Dendritic cell treated with granulocyte-macrophage colony-stimulating factor and Interleukin-4, amounts not matched to agents 40 ng/mL and 50 ng/mL, for 4 days (primary cell): ENCODE data around the gene COX19.
"Not testable (repeated sequence)": the region's sequence is repeated elsewhere in the genome, so short reads cannot be mapped to it uniquely, and the experiment has no call there.

ENCODE experiments used
- H3K27ac Mint-ChIP-seq: one replicate; pipeline ENCODE4 v1.8.0; 2022; ENCODE audit warnings: mild to moderate bottlenecking, mixed read lengths
- H3K27me3 Mint-ChIP-seq: one replicate; pipeline ENCODE4 v1.8.0; 2022; ENCODE audit warnings: mild to moderate bottlenecking, mixed read lengths
- H3K36me3 Mint-ChIP-seq: one replicate; pipeline ENCODE4 v1.8.0; 2022; ENCODE audit warnings: low read depth, mixed read lengths
- H3K4me1 Mint-ChIP-seq: one replicate; pipeline ENCODE4 v1.8.0; 2022; ENCODE audit warnings: low read depth, mixed read lengths
- H3K4me3 Mint-ChIP-seq: one replicate; pipeline ENCODE4 v1.8.0; 2022; ENCODE audit warnings: mild to moderate bottlenecking, moderate library complexity, mixed read lengths
- H3K9me3 Mint-ChIP-seq: one replicate; pipeline ENCODE4 v1.8.0; 2022; ENCODE audit warnings: mixed read lengths
- intact Hi-C: fragments of 100-400 bp; cut with micrococcal nuclease; formaldehyde crosslinking; loops from one replicate; pipeline ENCODE4 v1.15.0; 2022

The COX19 gene

DNA sequence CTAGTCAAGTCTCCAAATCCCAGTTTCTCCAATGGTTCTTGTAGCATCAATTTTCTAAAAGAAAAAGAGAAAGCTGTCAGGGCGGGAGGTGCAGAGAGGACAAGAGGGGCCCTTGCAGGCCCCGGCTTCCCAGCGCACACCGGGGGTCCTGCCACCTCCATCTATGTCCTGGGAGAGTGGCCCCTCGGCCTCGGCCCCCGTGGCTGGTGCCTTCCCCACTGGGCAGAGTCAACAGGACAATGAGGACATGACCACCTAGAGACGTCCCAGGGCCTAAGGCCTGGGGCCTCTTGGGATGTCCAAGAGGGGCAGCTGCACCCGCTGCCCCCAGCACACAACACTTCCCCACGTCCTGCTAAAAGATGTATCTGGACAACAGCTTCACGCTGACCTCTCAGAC lies 5.9 kb downstream of the COX19 start:
- intact Hi-C loops, result no loop called here
- peak overlapping the region; percentile 71 for H3K27ac Mint-ChIP-seq
- H3K4me1 Mint-ChIP-seq, result peaks cover 85% of the 10 kb centered on the region
- no peaks in the 10 kb centered on the region for H3K27me3 Mint-ChIP-seq
- peak overlapping the region; percentile 13 for H3K4me3 Mint-ChIP-seq
- H3K9me3 Mint-ChIP-seq, result no peaks in the 10 kb centered on the region
- H3K36me3 Mint-ChIP-seq, result peaks cover 77% of the 10 kb centered on the region

DNA sequence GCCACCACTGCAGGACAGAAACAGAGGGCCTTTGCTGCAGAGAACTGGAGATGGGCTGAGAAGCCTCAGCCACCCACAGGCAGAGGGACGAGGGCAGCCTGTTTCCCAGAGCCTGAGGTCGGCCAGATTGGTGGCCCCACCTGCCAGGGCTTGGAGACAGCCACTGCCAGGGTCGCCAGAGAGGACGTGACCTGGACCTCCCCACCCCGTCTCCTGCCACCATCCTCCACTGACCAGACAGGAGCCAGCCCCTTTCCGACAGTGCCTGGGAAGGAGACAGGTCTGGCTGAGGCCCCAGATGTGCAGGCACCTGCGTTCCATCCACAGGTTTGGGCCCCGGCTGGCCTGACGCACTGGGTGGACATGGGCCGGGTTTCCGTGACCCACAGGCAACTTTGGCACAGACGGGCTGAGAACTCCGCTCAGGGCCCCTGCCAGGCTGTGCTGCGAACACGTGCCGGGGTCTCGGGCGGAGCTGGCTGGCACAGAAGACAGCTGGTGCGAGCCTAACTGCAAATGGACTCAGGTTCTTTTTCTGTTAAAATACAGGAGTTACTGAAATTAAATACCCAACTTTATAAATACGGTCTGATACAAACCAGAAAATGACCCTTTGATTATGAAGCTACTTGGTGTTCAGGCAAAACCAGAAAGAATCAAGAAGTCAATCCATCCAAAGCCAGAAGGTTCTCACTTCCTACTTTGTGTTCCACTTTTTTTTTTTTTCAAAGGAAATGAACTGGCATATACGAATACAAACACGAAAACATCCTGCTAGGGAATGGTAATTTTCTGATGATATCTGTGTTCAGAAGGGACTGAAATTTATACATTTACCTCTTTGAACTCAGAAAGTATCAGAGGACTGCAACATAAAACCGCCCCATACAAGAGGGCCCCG lies 6.9 kb downstream of the COX19 start:
- Mint-ChIP-seq H3K4me3 (peak overlapping the region; percentile 39), H3K4me1 (peaks cover 92% of the 10 kb centered on the region), H3K9me3 (no peaks in the 10 kb centered on the region), H3K36me3 (peaks cover 75% of the 10 kb centered on the region), H3K27ac (peak overlapping the region; percentile 71), H3K27me3 (peaks cover 3% of the 10 kb centered on the region)
- intact Hi-C loops, result no loop called here

DNA sequence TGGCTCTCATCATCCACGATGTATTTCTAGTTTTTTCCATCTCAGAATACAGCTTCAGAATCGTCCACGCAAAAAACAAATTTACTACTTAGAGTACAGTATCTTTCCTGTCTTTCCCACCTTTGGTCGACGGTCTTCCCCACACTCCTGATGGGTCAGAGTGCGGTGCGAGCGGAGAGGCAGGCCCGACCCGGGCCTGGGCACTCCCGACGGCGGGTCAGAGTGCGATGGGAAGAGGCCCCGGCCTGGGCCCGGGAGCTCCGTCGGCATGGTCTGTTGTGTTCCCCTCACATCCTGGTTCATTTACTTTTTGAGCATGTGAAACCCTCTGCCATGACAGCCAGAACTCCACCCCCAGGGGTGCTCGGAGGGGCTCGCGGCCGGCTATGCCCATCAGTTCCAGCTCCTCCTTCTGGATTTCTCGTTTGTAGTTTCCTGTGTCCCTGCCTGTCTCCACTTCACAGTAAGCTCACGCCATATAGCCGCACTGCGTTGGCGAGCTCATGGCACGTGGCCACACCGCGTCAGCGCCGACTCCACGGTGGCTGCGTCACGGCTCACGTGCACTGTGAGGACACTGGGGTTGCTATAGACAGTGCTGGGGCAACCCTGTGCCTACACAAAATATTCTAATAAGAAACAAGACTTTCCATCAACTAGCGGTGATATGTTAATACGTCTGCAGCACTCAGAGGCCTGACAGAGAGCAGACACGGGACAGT lies 7.8 kb downstream of the COX19 start:
- H3K27ac Mint-ChIP-seq, result peak overlapping the region; percentile 48
- intact Hi-C loops, result no loop called here
- H3K36me3 Mint-ChIP-seq, result peaks cover 66% of the 10 kb centered on the region
- no peaks in the 10 kb centered on the region for H3K9me3 Mint-ChIP-seq
- peak overlapping the region; percentile 39 for H3K4me3 Mint-ChIP-seq
- peaks cover 6% of the 10 kb centered on the region for H3K27me3 Mint-ChIP-seq
- peaks cover 89% of the 10 kb centered on the region for H3K4me1 Mint-ChIP-seq

DNA sequence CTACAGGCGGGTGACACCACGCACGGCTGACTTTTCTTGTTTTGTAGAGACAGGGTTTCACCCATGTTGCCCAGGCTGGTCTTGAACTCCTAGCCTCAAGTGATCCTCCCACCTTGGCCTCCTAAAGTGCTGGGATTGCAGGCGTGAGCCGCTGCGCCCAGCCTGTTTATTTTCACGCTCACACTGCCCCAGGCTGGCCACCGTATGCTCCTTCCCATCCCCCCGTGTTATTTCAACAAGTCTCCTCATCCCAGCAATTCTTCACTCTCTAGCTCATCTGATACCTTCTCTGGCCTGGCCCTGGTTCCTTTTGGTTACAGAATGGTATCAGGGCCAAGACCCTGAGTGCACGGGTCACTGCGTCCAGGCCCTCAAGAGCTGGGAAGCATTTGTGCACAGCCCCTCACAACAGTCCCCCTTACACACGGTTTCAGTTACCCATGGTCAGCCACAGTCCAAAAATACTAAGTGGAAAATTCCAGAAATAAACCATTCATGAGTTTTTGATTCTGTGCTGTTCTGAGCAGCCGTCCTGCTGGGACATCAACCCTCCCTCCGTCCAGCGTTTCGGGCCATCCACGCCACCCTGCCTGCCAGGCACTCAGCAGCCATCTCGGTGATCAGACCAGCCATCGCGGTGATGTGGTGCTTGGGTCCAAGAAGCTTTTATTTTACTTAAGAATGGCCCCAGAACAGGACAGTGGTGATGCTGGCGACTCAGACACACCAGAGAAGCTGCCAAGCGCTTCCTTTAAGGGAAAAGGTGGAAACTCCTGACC lies 8.9 kb downstream of the COX19 start:
- Mint-ChIP-seq H3K9me3 (no peaks in the 10 kb centered on the region), H3K4me1 (peaks cover 87% of the 10 kb centered on the region), H3K36me3 (peaks cover 55% of the 10 kb centered on the region), H3K27ac (peak overlapping the region; percentile 83), H3K27me3 (peaks cover 13% of the 10 kb centered on the region), H3K4me3 (no peak overlapping the region)
- intact Hi-C loops, result no loop called here

DNA sequence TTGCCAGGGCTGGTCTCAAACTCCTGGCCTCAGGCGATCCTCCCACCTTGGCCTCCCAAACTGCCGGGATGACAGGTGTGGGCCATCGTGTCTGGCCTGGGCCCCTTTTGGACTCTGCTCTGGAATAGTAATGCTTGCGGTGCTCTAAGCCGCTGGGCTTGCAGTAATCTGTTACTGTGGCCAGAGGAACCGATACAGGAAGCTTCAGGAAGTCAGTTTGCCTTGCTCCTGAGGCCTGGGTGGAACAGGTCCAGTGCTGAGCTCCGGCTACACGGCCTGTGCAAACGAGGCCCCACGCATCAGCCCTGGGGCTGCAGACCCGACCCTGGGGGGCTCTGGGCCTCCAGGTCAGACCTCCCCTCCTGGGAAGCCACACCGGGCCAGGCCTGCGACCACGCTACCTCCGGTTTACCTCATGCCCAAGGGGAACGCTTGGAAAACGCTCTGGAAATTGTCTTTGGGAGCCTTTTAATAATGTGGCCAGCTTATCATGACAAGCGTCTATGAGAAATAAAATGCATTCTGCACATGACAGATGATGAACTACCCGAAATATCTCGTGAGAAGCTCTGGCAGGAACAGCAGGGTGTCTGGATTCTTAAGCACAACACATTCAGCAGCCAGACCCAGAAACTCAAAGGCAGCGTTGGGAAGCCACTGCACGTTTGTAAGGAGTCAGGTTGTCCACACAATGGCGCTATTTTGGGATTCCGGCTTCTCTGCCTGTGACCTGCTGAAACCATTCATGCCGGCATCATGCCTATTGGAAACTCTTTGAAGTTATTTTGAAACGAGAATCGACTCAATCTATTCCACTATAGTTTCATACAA lies 10.7 kb downstream of the COX19 start:
- Mint-ChIP-seq H3K4me3 (peak overlapping the region; percentile 51), H3K4me1 (peaks cover 87% of the 10 kb centered on the region), H3K27ac (peak overlapping the region; percentile 83), H3K36me3 (peaks cover 36% of the 10 kb centered on the region), H3K27me3 (peaks cover 25% of the 10 kb centered on the region), H3K9me3 (no peaks in the 10 kb centered on the region)
- intact Hi-C loops, result no loop called here

DNA sequence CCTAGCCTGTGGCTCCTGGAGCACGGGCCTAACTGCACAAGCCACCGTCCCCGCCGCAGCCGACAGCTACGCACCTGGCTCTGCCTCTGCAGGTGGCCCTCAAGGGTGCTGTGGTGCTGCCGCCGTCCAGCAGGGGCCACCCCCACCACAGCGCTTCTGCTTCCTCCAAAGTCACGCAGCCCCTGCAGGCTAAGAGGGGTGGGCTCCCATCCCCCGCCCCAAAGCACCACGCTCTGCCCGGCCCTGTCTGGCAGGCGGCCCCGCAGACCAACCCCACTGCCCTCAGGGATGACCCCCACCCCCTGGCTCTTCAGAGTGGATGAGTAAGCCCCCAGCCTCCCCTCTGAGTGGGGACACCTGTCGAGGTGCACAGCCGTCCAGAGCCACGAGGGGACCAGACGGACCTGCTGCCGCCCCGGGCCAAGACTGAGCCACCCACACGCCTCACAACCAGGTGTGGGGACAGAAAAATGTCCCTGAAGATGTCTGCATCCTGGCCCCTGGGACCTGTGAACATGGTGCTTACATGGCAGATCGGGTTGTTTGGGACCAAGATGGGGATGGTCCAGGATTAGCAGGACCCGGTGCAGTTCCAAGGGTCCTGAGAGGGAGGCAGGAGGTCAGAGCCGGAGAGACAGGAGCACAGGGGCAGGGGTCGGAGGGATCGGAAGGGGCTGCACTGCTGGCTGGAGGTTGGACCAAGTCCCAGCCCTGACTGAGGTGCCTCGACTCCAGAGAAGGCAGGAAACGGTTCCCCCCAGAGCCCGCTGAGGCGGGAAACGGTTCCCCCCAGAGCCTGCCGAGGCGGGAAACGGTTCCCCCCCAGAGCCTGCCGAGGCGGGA lies 11.9 kb downstream of the COX19 start:
- Mint-ChIP-seq H3K9me3 (no peaks in the 10 kb centered on the region), H3K36me3 (peaks cover 25% of the 10 kb centered on the region), H3K4me1 (peaks cover 81% of the 10 kb centered on the region), H3K4me3 (peak overlapping the region; percentile 65), H3K27me3 (peaks cover 35% of the 10 kb centered on the region), H3K27ac (peak overlapping the region; percentile 83)
- intact Hi-C loops, result no loop called here

DNA sequence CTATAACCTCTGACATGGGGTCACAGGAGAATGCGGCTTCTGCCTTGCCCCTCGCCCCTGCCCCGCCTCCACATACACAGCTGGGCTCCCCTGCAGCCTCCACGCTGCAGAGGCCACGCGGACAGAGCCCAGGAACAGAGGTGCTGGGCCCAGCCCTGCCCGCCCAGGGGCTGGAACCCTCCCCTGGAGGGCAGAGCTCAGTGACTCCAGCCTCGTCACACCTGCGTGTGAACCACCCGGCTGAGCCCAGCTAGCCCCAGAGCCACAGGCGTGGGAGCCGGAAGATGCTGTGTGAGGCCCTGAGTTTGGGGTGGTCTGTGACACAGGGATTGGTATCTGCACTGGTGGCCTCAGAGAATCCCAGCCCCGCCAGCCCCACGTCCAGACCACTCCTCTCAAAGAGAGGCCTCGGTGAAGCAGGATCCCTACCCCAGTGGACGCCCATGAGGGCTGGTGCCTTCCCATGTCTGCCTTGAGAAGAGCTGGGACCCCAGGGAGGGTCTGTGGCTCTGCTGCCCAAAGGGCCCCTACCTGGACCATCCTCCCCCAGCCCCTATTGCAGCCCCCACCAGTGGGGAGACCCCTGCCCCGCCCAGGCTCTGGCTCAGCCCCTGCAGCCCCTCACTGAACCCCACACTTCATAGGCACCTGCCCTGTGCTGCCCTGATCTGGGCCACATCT lies 12.8 kb downstream of the COX19 start:
- no peaks in the 10 kb centered on the region for H3K9me3 Mint-ChIP-seq
- H3K4me3 Mint-ChIP-seq, result no peak overlapping the region
- H3K36me3 Mint-ChIP-seq, result peaks cover 16% of the 10 kb centered on the region
- peaks cover 35% of the 10 kb centered on the region for H3K27me3 Mint-ChIP-seq
- peak overlapping the region; percentile 83 for H3K27ac Mint-ChIP-seq
- intact Hi-C loops, result no loop called here
- peaks cover 81% of the 10 kb centered on the region for H3K4me1 Mint-ChIP-seq

DNA sequence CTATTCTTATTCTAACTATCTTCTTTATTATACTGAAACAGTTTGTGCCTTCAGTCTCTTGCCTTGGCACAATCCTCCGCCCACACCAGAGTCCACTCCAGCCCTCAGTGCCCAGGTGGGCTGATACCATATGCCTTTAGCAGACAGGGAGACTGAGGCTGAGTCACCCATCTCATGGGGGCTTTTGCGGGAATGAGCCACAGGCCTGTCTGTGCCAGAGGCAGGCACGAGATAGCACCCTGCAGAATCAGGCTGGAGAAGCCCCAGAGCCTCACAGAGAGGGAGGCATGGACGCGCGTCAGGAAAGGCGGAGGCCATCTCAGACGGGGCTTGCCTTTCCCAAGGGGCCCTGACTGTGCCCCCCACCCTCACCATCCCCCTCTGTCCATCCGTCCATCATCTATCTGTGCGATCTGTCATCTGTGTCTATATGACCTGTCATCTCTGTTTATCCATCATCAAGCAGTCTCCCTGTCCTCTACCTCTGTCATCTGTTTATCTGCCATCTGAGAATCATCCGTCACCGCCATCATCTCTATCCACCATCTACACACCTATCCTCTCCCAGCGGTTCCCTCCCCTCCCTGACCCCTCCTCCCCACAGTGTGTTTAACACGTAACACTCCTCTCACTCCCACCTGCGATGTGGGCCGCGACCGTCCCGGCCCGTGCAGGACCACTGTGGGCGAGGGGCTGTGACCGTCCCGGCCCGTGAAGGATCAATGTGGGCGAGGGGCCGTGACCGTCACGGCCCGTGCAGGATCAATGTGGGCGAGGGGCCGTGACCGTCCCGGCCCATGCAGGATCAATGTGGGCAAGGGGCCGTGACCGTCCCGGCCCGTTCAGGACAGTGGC lies 13.6 kb downstream of the COX19 start:
- Mint-ChIP-seq H3K4me1 (peaks cover 80% of the 10 kb centered on the region), H3K9me3 (no peaks in the 10 kb centered on the region), H3K4me3 (no peak overlapping the region), H3K27ac (peak overlapping the region; percentile 52), H3K27me3 (peaks cover 35% of the 10 kb centered on the region), H3K36me3 (peaks cover 8% of the 10 kb centered on the region)
- intact Hi-C loops, result no loop called here

DNA sequence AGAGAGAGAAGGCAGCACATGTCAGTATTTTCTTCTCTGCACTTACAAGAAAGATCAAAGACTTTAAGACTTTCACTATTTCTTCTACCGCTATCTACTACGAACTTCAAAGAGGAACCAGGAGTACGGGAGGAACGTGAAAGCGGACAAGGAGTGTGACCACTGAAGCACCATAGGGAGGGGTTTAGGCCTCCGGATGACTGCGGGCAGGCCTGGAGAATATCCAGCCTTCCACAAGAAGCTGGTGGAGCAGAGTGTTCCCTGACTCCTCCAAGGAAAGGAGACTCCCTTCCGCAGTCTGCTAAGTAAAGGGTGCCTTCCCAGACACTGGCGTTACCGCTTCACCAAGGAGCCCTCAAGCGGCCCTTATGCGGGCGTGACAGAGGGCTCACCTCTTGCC lies 14.4 kb downstream of the COX19 start:
- H3K4me3 Mint-ChIP-seq, intact Hi-C loops: not testable (repeated sequence)

DNA sequence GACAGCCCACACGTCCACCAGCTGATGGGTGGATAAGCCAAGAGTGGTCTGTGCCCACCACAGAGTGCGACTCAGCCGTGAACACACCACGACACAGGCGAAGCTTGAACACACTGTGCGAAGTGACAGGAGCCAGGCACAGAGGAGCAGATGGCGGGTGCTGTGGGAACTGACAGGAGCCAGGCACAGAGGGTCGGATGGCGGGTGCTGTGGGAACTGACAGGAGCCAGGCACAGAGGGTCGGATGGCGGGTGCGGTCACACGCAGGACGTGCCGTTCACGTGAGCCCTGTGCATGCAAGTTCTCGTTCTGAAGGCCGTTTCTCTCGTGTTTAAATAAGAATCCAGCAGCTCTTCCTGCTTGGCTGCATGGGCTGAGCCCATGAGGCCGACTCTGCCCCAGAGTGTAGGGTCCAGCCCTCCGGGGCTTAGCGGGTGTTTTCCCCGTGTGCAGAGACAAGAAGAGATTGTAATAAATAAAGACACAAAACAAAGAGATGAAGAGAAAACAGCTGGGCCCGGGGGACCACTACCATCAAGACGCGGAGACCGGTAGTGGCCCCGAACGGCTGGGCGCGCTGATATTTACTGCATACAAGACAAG lies 15.0 kb downstream of the COX19 start:
- H3K4me1 Mint-ChIP-seq, result peaks cover 75% of the 10 kb centered on the region
- no peaks in the 10 kb centered on the region for H3K9me3 Mint-ChIP-seq
- H3K4me3 Mint-ChIP-seq, result peak overlapping the region; percentile 10
- intact Hi-C loops, result no loop called here
- H3K27me3 Mint-ChIP-seq, result peaks cover 36% of the 10 kb centered on the region
- no peaks in the 10 kb centered on the region for H3K36me3 Mint-ChIP-seq
- H3K27ac Mint-ChIP-seq, result peak overlapping the region; percentile 38

More for the DNA sequence above, 14.4 kb downstream of the COX19 start:
- peak overlapping the region; percentile 38 for H3K27ac Mint-ChIP-seq
- H3K27me3 Mint-ChIP-seq, result peaks cover 36% of the 10 kb centered on the region
- H3K36me3 Mint-ChIP-seq, H3K9me3 Mint-ChIP-seq: not testable (repeated sequence)
- peaks cover 76% of the 10 kb centered on the region for H3K4me1 Mint-ChIP-seq

DNA sequence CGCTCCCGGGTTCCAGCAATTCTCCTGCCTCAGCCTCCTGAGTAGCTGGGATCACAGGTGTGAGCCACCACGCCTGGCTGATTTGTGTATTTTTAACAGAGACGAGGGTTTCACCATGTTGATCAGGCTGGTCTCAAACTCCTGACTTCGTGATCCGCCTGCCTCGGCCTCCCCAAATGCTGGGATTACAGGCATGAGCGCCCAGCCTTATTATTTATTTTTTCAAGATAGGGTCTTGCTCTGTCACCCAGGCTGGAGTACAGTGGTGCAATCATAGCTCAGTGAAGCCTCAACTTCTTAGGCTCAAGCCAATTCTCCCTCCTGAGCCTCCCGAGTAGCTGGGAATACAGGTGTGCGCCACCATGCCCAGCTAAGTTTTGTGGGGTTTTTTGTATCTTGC lies 15.6 kb downstream of the COX19 start:
- Mint-ChIP-seq H3K27ac (peak overlapping the region; percentile 38), H3K27me3 (peaks cover 40% of the 10 kb centered on the region), H3K4me1 (peaks cover 72% of the 10 kb centered on the region)
- intact Hi-C loops, H3K36me3 Mint-ChIP-seq, H3K4me3 Mint-ChIP-seq, H3K9me3 Mint-ChIP-seq: not testable (repeated sequence)
